ENCODE data around the gene MEIS2. TPM values are rescaled to one million over a fixed set of nuclear protein-coding genes. Genes with fewer than 3 reads are reported as not detected.

The MEIS2 gene
- total and polyA plus RNA-seq, 2 experiments from 2014 or later = 0.27 TPM; not detected in 1

DNA sequence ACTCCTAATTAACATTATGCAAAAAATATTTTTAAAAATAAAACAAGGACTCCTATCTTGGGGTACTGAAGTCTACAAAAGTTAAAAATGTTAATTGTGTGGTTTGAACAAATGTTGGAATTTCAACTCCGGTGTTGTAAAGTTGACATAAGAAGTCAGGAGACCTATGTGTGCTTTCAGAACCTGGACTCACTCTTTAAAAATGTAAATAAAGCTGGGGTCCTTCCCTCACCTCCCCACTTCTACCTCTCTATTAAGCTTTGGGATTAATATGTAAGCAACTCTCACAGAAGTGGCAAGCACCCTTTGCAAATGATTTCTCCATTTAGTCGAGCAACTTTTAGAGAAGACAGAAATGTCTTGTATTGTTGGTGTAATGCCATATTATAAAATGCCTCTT lies 11.9 kb downstream of the MEIS2 start:
- no peak for DNase-seq (ENCODE audit: low spot score)
- no peak for ATAC-seq
- Histone ChIP-seq H2AFZ (no peak overlapping the region), H3K79me2 (replicated peaks; ENCODE audit: insufficient read depth) (no peaks in the 10 kb centered on the region), H3K9me2 (ENCODE audit: insufficient read depth) (no peaks in the 10 kb centered on the region), H3K36me3 (ENCODE audit: insufficient read depth) (no peaks in the 10 kb centered on the region), H3K4me3 (no peak overlapping the region), H3K27me3 (ENCODE audit: insufficient read depth) (peaks cover 29% of the 10 kb centered on the region), H3F3A (replicated peaks; ENCODE audit: low read depth) (peaks cover 7% of the 10 kb centered on the region), H4K20me1 (replicated peaks; ENCODE audit: insufficient read depth) (peaks cover 4% of the 10 kb centered on the region; the same call in 1 of the 2 replicates), H3K4me1 (ENCODE audit: insufficient read depth) (peaks cover 34% of the 10 kb centered on the region), H3K27ac (ENCODE audit: low read depth) (no peak overlapping the region), H3K4me2 (no peak overlapping the region)
- no peak for TF ChIP-seq JUNB (IDR thresholded peaks at IDR 0.05; ENCODE audit: unreplicated experiment)
- TF ChIP-seq, protein P1, sequence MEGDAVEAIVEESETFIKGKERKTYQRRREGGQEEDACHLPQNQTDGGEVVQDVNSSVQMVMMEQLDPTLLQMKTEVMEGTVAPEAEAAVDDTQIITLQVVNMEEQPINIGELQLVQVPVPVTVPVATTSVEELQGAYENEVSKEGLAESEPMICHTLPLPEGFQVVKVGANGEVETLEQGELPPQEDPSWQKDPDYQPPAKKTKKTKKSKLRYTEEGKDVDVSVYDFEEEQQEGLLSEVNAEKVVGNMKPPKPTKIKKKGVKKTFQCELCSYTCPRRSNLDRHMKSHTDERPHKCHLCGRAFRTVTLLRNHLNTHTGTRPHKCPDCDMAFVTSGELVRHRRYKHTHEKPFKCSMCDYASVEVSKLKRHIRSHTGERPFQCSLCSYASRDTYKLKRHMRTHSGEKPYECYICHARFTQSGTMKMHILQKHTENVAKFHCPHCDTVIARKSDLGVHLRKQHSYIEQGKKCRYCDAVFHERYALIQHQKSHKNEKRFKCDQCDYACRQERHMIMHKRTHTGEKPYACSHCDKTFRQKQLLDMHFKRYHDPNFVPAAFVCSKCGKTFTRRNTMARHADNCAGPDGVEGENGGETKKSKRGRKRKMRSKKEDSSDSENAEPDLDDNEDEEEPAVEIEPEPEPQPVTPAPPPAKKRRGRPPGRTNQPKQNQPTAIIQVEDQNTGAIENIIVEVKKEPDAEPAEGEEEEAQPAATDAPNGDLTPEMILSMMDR (conservative IDR thresholded peaks at IDR 0.05; ENCODE audit: low read depth in 2 of 2) = no peak
- TF ChIP-seq NANOG (IDR thresholded peaks at IDR 0.05; ENCODE audit: borderline replicate concordance) = no peak
- no peak for TF ChIP-seq EZH2phosphoT487 (IDR thresholded peaks at IDR 0.05; ENCODE audit: unreplicated experiment)
- TF ChIP-seq, protein P2, sequence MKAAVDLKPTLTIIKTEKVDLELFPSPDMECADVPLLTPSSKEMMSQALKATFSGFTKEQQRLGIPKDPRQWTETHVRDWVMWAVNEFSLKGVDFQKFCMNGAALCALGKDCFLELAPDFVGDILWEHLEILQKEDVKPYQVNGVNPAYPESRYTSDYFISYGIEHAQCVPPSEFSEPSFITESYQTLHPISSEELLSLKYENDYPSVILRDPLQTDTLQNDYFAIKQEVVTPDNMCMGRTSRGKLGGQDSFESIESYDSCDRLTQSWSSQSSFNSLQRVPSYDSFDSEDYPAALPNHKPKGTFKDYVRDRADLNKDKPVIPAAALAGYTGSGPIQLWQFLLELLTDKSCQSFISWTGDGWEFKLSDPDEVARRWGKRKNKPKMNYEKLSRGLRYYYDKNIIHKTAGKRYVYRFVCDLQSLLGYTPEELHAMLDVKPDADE (IDR thresholded peaks at IDR 0.05) = no peak
- TF ChIP-seq, protein P3, sequence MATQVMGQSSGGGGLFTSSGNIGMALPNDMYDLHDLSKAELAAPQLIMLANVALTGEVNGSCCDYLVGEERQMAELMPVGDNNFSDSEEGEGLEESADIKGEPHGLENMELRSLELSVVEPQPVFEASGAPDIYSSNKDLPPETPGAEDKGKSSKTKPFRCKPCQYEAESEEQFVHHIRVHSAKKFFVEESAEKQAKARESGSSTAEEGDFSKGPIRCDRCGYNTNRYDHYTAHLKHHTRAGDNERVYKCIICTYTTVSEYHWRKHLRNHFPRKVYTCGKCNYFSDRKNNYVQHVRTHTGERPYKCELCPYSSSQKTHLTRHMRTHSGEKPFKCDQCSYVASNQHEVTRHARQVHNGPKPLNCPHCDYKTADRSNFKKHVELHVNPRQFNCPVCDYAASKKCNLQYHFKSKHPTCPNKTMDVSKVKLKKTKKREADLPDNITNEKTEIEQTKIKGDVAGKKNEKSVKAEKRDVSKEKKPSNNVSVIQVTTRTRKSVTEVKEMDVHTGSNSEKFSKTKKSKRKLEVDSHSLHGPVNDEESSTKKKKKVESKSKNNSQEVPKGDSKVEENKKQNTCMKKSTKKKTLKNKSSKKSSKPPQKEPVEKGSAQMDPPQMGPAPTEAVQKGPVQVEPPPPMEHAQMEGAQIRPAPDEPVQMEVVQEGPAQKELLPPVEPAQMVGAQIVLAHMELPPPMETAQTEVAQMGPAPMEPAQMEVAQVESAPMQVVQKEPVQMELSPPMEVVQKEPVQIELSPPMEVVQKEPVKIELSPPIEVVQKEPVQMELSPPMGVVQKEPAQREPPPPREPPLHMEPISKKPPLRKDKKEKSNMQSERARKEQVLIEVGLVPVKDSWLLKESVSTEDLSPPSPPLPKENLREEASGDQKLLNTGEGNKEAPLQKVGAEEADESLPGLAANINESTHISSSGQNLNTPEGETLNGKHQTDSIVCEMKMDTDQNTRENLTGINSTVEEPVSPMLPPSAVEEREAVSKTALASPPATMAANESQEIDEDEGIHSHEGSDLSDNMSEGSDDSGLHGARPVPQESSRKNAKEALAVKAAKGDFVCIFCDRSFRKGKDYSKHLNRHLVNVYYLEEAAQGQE (IDR thresholded peaks at IDR 0.05; ENCODE audit: unreplicated experiment) = no peak
- no peak for TF ChIP-seq POLR2AphosphoS5 (IDR thresholded peaks at IDR 0.05; ENCODE audit: low read depth)
- no peak for TF ChIP-seq ZNF331 (CRISPR knock-in tag; IDR thresholded peaks at IDR 0.05; ENCODE audit: low read depth)
- TF ChIP-seq CREB1 (CRISPR knock-in tag; IDR thresholded peaks at IDR 0.05; ENCODE audit: low read depth) = no peak
- no peak for TF ChIP-seq EZH2 (IDR thresholded peaks at IDR 0.05; ENCODE audit: low read depth, unreplicated experiment)
- TF ChIP-seq, protein P4, sequence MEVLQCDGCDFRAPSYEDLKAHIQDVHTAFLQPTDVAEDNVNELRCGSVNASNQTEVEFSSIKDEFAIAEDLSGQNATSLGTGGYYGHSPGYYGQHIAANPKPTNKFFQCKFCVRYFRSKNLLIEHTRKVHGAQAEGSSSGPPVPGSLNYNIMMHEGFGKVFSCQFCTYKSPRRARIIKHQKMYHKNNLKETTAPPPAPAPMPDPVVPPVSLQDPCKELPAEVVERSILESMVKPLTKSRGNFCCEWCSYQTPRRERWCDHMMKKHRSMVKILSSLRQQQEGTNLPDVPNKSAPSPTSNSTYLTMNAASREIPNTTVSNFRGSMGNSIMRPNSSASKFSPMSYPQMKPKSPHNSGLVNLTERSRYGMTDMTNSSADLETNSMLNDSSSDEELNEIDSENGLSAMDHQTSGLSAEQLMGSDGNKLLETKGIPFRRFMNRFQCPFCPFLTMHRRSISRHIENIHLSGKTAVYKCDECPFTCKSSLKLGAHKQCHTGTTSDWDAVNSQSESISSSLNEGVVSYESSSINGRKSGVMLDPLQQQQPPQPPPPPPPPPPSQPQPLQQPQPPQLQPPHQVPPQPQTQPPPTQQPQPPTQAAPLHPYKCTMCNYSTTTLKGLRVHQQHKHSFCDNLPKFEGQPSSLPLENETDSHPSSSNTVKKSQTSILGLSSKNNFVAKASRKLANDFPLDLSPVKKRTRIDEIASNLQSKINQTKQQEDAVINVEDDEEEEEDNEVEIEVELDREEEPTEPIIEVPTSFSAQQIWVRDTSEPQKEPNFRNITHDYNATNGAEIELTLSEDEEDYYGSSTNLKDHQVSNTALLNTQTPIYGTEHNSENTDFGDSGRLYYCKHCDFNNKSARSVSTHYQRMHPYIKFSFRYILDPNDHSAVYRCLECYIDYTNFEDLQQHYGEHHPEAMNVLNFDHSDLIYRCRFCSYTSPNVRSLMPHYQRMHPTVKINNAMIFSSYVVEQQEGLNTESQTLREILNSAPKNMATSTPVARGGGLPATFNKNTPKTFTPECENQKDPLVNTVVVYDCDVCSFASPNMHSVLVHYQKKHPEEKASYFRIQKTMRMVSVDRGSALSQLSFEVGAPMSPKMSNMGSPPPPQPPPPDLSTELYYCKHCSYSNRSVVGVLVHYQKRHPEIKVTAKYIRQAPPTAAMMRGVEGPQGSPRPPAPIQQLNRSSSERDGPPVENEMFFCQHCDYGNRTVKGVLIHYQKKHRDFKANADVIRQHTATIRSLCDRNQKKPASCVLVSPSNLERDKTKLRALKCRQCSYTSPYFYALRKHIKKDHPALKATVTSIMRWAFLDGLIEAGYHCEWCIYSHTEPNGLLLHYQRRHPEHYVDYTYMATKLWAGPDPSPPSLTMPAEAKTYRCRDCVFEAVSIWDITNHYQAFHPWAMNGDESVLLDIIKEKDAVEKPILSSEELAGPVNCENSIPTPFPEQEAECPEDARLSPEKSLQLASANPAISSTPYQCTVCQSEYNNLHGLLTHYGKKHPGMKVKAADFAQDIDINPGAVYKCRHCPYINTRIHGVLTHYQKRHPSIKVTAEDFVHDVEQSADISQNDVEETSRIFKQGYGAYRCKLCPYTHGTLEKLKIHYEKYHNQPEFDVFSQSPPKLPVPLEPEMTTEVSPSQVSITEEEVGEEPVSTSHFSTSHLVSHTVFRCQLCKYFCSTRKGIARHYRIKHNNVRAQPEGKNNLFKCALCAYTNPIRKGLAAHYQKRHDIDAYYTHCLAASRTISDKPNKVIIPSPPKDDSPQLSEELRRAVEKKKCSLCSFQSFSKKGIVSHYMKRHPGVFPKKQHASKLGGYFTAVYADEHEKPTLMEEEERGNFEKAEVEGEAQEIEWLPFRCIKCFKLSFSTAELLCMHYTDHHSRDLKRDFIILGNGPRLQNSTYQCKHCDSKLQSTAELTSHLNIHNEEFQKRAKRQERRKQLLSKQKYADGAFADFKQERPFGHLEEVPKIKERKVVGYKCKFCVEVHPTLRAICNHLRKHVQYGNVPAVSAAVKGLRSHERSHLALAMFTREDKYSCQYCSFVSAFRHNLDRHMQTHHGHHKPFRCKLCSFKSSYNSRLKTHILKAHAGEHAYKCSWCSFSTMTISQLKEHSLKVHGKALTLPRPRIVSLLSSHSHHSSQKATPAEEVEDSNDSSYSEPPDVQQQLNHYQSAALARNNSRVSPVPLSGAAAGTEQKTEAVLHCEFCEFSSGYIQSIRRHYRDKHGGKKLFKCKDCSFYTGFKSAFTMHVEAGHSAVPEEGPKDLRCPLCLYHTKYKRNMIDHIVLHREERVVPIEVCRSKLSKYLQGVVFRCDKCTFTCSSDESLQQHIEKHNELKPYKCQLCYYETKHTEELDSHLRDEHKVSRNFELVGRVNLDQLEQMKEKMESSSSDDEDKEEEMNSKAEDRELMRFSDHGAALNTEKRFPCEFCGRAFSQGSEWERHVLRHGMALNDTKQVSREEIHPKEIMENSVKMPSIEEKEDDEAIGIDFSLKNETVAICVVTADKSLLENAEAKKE (CRISPR knock-in tag; IDR thresholded peaks at IDR 0.05) = no peak
- H3K36me3 Mint-ChIP-seq (ENCODE audit: low read depth) = no peaks in the 10 kb centered on the region
- no peak overlapping the region for H3K27ac Mint-ChIP-seq
- H3K27me3 Mint-ChIP-seq (ENCODE audit: insufficient read depth, low read depth, poor library complexity) = peaks cover 17% of the 10 kb centered on the region
- peaks cover 33% of the 10 kb centered on the region for H3K4me1 Mint-ChIP-seq
- no peak overlapping the region for H3K4me3 Mint-ChIP-seq
- no peaks in the 10 kb centered on the region for H3K9me3 Mint-ChIP-seq
